Activated T-helper 1 cell treated with anti-CD3 and anti-CD28 coated beads, Interleukin-2, amount 50 U/mL, for 16 hours (primary cell): ENCODE data around the gene STX8.
"Not testable (repeated sequence)": the region's sequence is repeated elsewhere in the genome, so short reads cannot be mapped to it uniquely, and the experiment has no call there.

Experiments
- DNase-seq, 2 donors: peaks; one replicate each; pipeline ENCODE4 v3.0.0-alpha.2; 2020; ENCODE audit warnings: low read depth in 1 of 2, low spot score in 1 of 2

Gene STX8

DNA sequence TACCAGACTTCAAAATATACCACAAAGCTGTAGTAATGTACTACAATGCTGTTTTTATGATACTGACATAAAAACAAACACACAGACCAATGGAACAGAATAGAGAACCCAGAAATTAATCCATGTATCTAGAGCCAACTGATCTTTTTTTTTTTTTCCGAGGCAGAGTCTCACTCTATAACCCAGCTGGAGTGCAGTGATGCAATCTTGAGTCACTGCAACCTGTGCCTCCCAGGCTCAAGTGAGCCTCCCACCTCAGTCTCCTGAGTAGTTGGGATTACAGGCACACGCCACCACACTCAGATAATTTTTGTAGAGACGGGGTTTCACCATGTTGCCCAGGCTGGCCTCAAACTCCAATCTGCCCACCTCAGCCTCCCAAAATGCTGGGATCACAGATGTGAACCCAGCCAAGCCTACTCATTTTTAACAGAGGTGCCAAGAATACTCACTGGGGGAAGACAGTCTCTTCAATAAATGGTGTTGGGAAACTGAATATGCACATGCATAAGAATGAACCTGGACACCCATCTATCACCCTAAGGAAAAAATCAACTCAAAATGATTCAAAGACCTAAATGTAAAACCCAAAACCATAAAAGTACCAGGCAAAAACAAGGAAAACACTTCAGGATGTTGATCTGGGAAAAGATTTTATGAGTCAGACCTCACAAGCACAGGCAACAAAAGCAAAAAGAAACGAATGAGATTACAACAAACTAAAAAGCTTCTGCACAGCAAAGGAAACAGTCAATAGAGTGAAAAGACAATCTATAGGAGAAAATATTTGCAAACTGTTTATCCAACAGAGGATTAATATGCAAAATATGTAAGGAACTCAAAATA is 63.1 kb downstream of the STX8 start:
- DNase-seq = no peak

DNA sequence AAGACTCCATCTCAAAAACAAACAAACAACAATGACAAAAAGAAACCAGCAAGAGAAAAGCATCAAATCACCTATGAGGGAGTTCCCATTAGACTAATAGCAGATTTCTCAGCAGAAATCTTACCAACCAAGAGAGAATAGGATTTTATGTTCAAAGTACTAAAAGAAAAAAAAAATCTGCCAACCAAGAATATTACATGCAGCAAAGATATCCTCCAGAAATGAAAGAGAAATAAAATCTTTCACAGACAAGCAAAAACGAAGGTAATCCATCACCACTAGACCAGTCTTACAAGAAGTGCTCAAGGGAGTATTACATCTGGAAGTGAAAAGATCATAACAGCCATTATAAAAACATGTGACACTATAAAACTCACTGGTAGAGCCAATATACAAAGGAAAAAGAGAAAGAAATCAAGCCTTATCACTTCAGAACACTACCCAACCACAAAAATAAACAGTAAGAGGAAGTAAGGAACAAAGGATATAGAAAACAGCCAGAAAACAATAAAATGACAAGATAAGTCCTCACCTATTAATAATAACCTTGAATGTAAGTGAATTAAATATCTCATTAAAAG is 66.3 kb downstream of the STX8 start:
- DNase-seq = no peak

DNA sequence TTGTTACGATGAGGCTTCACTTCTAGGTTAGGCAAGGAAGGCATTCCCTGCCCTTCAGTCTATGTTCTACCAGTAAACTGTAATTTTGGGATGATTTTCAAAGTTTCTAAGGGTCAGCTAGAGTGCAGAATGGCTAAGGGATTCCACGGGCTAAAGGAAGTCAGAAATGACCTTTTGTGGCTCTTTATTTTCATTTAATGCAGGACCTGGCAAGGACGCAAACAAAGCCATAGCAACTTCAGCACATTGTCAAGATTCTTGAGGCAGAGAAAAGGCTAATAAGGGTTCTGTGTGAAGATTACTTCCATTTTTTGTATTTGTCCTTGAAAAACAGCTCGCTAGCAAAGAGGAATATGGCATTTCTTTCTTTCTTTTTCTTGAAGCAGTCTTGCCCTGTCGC is 76.6 kb downstream of the STX8 start:
- no peak for DNase-seq

DNA sequence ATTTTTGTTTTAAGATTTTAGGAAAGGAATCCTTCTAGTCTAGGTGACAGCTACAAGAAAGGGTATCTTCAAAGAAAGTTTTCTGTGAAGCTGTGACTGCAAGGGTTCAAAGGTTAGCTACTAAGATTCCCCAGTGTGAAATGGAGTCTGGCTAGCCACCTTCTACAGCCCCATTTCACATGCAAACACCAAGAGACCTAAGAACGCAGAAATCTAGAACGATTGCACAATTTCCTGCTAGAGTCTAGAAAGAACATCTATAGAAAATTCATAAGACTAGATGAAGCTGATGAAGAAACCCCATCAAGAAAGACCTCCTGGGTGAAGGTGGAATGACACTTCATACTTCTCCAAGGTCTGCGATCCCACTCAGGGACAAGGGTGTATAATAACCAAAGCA is 77.1 kb downstream of the STX8 start:
- DNase-seq = no peak

DNA sequence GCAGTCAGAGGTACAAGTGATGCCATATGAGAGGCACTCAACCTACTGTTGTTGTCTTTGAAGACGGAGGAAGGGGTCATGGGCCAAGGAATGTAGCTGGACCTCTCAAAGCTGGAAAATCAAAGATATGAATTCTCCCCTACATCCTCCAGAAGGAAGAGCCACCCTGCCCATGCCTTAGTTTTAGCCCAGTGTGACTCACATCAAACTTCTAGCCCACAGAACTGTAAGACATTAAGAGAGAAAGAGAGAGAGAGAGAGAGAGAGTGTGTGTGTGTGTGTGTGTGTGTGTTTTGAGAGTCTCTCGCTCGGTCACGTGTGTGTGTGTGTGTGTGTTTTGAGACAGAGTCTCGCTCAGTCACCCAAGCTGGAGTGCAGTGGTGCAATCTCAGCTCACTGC is 87.1 kb downstream of the STX8 start:
- DNase-seq = no peak

DNA sequence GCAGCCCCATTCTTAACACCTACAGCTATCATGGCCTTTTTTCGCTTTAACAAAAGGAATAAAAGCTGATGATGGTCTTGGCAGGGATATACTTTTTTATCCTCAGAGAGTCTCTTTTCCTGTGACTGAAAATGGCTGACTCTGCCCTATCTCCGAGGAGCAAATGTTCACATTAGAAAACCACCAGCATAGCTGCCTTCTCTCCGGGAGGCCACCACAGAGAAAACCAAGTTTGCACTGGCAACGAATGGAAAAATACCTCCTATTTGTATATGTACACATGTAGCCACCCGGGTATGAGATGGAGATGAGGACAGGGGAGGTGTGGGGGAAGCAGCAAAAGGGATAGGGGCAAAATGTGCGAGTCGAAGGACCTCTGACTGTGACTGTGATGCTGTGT is 88.2 kb downstream of the STX8 start:
- no peak for DNase-seq

DNA sequence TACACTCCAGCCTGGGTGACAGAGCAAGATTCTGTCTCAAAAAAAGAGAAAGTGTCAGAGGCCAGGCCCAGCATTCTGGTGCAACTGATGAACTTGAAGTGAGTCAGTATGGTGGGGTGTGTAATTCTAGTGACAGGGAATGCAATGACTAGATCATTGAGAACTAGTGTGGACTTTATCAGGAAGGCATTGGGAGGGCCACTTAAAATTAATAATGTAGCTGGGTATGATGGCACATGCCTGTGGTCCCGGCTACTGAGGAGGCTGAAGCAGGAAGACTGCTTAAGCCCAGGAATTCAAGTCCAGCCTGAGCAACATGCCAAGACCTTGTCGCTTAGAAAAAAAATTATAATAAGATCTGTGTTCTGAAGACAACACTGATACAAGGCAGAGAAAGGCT is 90.8 kb downstream of the STX8 start:
- DNase-seq = no peak

DNA sequence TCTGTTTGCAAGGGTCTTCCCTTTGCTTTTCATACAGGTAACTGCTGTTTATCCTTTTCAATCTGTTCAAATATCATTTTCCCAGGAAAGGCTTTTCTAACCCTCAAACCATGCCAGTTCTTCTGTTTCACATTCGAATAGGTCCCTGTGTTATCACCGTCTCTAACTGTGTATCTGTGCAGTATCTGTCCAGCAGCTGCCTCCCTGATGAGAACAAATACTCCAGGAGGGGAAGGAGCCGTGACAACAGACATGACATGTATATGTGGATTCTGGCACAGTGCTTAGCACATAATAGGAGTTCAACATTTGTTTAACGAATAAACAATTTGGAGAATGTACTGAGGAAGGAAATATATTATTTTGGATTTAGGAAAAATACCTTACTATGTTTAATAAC is 95.7 kb downstream of the STX8 start:
- DNase-seq = no peak

DNA sequence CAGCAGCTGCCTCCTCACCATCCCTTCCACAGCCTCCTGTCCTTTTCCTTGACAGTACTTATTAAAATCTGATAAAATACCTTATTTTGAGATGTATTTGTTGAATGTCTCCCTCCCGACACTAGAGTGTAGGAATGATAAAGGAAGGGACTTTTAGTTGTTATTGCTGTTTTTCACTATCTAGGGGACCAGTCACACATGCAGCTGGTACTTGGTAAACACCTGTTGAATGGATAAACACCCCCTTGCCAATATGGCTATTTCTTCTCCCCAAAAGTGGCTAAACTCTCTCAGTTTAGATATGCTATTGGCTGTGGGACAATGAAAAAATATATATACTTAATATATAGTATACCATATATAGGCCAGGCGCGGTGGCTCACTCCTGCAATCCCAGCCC is 96.7 kb downstream of the STX8 start:
- no peak for DNase-seq

DNA sequence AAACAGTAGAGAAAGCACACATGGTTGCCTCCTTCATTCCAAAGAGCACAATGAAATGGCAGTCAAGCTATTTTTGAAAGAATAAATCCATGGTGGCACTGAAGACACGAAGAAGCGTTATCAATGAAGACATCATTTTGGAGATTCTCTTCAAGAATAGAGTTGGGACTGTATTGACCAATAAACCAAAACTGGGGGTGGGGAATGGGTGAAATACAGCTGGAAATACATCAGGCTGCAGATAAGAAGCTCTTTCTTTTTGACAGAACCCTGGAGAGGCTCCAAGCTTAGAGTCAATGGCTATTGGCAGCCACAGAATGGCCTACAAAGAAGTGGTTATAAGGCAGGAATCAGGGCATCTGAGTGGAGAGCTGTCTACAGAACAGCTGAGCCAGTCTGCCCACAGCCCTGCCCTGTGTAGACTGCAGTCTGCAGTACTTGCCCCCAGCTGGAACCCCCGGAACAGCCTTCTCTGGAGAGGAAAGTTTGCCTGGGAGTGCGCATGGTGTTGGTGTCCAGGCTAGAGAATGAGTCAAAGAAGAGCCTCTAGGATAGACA is 100.4 kb downstream of the STX8 start:
- DNase-seq = no peak

DNA sequence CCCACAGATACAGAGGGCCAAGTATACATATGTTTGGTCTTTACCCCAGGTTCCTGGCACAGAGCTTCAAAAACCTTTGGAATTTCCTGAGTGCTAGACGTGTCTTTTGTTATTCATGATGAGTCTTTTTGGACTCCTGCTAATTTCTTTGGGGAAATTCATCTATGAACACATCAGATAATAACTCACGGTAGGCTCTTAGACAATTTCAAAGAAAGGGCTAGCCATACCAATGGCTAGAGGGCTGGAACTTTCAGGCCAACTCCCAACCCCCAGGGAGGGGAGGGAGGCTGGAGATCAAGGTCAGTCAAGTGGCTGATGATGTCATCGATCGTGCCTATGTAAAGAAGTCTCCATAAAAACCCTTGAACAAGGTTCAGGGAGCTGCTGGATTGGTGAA is 101.9 kb downstream of the STX8 start:
- DNase-seq = no peak

DNA sequence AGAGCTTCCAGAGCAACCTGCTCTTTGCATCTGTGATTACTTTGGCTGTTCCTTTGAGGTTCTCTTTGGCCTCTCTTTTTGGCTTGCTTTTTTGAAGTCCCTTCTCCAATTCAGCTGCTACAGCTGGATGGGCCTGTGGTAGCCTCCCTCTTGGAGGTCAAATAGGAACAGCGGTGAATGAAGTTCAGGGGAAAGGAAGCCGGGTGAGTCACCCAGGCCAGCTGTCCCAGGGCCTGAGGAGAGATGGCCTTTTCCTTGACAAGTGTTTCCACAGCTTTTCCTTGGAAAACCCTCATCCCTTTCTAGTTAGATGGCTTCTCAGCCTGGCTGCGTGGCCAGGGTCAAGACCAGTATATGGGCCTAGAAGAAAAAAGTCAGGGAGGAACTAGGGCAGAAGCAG is 103.1 kb downstream of the STX8 start:
- DNase-seq = no peak

DNA sequence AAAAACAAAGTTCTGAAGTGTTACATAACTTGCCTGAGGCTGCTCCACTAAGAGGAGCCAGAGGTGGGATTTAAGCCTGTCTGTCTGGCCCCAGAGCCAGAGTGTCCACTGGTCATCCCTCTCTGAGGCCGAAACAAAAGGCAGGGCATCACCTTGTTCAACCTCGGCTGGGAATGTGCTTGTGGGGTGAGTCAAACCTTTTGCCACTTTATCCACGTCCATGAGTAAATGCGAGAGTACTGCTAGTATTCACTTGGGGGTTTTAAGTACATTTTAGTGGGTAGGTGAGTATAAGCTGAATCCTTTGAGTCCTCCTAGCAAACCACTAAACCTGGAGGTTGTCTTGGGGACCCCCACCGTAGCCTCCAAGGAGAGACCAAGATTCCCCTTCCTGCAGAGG is 103.5 kb downstream of the STX8 start:
- no peak for DNase-seq

DNA sequence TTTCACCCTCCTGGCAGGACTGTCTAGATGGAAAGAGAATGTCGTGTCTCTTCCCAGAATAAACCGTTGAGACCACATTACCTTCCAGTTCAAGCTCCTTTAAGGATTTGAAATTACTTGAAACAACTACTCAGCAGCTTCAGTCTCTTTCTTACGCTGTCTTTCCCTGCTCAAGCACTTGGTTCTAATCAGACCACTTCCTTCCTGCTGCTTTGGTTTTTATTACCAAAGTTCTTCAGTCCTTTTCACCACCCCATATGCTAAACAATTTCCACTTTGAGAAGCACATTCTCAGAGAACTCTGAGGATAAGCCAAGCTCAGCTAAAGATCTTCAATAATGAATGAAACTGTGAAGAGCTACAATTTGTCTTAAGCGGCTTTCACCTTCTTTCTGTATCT is 105.4 kb downstream of the STX8 start:
- DNase-seq = no peak

DNA sequence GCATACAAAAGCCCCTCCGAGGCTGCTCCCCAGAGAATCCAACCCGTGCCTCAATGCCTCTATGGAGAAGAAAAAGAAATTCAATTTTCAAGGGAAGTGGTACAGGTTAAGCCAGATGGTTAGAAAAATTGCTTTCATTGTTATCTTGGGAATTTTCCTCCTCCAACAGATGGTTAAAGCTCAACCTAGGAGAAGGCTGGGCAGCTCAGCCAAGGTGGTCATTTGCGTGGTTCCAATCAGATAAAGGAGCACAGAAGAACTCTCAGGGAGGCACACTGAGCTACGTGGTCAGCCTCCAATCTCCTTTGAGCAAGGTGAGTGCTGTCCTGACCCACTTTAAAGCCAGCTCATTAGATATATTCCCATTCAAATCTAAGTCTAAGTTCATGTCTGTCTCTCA is 106.7 kb downstream of the STX8 start:
- no peak for DNase-seq

DNA sequence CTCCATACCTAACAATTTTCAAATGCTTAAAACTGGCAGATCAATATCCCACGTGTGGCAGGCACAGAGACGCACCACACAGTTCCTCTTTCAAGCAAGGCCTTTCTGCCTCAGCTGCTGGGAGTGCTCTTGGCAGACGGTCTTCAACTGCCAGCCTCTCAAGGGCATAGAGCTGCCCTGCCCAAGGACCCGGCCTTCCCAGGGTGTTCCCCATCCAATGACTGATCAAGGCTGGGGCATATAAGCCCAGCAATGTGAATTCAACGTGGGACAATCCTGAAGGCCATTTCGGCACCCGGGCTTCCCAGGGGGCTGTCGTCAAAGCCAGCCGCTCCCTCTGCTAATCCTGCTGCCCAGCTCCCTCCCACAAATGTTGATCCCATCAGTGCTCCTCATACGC is 107.1 kb downstream of the STX8 start:
- DNase-seq = no peak

DNA sequence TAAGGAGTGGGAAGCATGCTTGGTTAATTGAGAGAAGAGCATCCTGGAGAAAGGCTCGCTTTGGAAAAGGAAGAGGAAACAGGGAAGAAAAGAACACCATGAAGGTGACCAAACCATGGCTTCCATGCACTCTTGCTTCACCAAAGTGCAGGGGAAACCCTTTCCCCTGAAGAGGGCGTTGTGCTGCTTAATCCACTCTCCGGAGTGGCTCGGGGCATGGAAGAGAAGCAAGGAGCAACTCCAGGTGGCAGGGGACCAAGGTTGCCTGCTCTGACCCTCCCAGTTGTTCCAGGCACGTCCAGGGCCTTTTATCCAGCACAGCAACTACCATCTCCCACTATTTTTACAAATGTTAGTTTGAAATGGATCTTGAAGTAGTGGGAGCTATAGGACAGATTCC is 108.1 kb downstream of the STX8 start:
- no peak for DNase-seq

DNA sequence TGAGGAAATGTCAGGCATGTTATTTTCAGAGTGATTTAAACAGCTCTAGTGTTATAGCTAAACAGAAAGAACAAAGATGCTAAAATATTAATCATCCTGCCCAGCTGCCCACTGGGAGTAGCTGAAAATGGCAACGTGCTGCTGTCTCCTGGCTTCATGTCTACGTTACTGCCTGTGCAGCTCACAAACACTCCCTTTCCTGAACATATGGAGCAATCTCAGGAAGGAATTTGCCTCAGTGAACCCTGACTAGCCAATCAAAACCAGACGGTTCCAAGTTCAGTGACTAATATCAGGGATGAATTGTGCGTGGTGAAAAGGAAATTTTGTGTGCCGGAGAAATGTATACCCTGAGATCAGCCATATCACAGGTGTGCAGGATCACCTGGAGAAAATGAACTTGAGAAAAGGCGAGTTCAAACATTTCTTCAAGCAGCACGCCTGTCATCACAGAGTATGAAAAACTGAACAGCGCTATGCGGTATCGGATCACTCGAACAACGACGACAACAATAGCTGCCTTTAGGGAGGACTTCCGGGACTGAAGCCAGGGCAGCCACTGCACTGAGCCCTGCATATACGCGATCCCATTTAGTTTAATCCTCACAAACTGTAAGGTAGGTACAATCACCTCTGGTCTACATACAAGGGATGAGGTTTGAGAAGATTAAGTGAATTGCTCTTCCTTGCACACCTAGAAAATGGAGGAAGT is 110.3 kb downstream of the STX8 start:
- no peak for DNase-seq

DNA sequence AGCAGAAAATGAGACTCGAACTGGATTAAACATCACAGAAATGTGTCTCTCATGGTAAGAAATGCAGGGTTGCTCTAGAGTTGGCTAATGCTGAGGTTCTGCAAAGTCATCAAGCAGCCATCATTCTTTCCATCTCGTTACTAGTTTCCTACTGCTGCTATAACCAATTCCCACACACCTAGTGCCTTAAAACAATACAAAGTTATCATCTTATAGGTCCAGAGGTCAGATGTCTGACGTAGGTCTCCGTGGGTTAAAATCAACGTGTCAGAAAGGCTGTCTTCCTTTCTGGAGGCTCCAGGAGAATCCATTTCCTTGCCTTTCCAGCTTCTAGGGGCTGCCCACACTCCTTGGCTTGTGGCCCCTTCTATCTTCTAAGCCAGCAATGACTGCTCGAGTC is 118.6 kb downstream of the STX8 start:
- no peak for DNase-seq

DNA sequence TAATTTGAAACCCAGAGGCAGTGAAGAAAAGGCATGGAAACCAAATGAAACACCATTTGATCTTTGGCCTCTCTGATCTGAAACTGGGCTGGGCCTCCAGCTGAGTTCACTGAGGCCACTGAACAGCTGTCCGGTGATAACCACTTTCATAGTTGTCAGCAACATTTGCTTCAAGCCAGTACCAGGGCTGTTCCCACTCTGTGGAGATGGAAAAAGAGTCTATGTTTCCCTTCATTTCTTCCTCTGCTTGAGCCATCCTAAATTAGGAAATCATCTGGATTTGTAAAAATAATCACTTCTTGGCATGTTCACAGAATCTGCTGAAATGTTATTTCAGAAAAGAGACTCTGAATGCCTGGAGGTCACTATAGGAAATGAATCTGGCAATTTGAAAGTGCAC is 119.3 kb downstream of the STX8 start:
- no peak for DNase-seq

DNA sequence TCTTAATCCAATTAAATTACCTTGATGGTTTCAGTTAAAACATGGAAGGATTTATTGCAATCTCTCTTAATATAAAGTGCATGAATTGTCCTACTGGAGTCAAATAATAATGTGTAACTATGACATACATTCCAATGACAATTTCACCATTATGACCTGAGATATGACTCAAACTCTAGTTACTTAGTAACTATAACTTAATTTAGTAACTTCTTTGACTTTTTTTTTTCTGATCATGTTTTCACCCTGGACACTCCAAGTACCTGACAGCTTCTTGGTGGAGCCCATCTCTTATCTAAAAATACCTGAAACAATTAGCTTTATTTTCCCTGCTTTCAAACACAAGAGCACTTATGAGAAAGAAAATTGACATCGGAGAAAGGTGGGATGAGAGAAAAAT is 123.7 kb downstream of the STX8 start:
- DNase-seq = no peak

DNA sequence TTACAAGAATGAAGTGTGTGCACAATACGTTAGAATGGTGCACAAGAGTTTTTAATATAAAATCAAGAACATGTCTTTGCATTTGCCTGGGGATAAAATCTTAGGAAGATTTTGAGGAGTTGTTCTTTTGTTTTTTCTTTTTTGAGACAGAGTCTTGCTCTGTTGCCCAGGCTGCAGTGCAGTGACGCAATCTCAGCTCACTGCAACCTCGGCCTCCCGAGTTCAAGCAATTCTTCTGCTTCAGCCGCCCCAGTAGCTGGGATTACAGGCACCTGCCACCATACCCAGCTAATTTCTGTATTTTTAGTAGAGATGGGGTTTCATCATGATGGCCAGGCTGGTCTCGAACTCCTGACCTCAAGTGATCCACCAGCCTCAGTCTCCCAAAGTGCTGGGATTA is 128.3 kb downstream of the STX8 start:
- not testable (repeated sequence) for DNase-seq
